Uterus (tissue), 2 donors: ENCODE data around the gene JAML.

ENCODE experiments used
- CTCF ChIP-seq, 4 experiments: fragments of 200-600 bp in 2 of 4; fragments of 450-650 bp in 2 of 4; sonication (generic) in 2 of 4; IDR thresholded peaks; one replicate each; pipeline ENCODE4 v1.5.1; 2016 to 2019; ENCODE audit warnings: antibody characterized with exemption in 4 of 4, mild to moderate bottlenecking in 2 of 4, moderate library complexity in 1 of 4
- POLR2A ChIP-seq, 2 donors: fragments of 450-650 bp; IDR thresholded peaks; one replicate each; pipeline ENCODE4 v1.6.1; 2016; ENCODE audit warnings: antibody characterized with exemption in 2 of 2, mild to moderate bottlenecking in 1 of 2, moderate library complexity in 1 of 2

- TF ChIP-seq POLR2A (IDR thresholded peaks at IDR 0.05) (no peak), CTCF (IDR thresholded peaks at IDR 0.05) (no peak)
These were observed 67.5 kb downstream of the JAML start for GRCh38 chr11:118157186-118157895.
